Measurements from ENCODE around the gene TRUB2. TPM values are rescaled to one million over a fixed set of nuclear protein-coding genes. Genes with fewer than 3 reads are reported as not detected.

TRUB2 gene, protein sequence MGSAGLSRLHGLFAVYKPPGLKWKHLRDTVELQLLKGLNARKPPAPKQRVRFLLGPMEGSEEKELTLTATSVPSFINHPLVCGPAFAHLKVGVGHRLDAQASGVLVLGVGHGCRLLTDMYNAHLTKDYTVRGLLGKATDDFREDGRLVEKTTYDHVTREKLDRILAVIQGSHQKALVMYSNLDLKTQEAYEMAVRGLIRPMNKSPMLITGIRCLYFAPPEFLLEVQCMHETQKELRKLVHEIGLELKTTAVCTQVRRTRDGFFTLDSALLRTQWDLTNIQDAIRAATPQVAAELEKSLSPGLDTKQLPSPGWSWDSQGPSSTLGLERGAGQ
- 20.8 and 28.2 TPM in 2 replicates for total RNA-seq (2014; rRNA removed; shearing (Covaris generic); ENCODE audit: low replicate concordance)

DNA sequence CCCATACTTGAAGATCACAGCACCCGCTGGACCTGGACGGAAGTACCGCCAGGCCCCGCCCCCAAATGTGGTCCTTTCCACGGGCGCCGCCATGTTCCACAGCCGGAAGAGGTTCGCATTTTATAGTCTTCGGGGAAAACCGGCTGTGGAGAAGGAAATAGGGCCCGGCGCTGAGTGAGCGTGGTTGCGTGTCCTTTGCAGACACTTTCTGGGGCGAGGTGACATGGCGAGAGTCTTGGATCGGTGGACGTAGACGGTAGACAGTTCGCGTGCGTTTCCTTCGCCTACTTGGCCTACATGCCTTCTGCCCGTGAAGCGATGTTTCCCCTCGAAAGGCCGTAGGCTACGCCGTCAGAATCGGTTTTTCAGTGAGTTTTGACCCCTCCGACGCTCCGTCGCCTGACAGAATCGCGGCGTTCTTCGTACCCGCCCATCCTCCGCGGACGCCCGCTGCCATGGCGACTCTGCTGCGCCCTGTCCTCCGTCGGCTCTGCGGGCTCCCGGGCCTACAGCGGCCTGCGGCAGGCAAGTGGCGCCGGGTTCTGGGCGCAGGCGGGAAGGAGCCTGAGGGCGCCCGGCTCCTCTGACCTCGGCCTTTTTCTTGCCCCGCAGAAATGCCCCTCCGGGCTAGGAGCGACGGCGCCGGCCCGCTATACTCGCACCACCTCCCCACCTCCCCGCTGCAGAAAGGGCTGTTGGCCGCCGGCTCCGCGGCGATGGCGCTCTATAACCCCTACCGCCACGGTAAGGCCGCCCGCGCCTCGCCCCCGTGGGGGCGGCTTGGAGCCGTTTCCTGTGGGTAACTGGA lies at the start of gene TRUB2, which contains the start of gene COQ4:
Gene TRUB2, minus strand, starts transcription at position 44 of the 808 bp plus-strand sequence. Its CDS starts 39 bp downstream, at position 5.
Gene COQ4, plus strand, starts transcription at position 436 of the 808 bp plus-strand sequence. Its CDS starts 20 bp downstream, at position 456.
- H4K20me1 ChIP-seq (ENCODE audit: insufficient read depth, low read depth, low read length): no peaks in the 10 kb centered on the region
- no peaks in the 10 kb centered on the region for H3K27me3 ChIP-seq (ENCODE audit: low read length)
- no peaks in the 10 kb centered on the region for H3K9me2 ChIP-seq (replicated peaks; ENCODE audit: insufficient read depth, low read length)
- H3K9ac ChIP-seq (ENCODE audit: low read length): peak within 1 kb of the TSS; percentile 88
- H3K36me3 ChIP-seq (ENCODE audit: insufficient read depth, low read length): peaks cover 2% of the 10 kb centered on the region; the same call in 1 of the 2 replicates
- H3K79me2 ChIP-seq (ENCODE audit: low read length): peaks cover 43% of the 10 kb centered on the region
- peak within 1 kb of the TSS; percentile 92 for H3K4me2 ChIP-seq (ENCODE audit: low read depth, low read length, poor library complexity, severe bottlenecking)
- no peaks in the 10 kb centered on the region for H3K9me3 ChIP-seq (ENCODE audit: low read length)
- H3K4me3 ChIP-seq (ENCODE audit: low read length): peak within 1 kb of the TSS; percentile 85
- H3K4me1 ChIP-seq (ENCODE audit: low read length): peaks cover 21% of the 10 kb centered on the region
- peak within 1 kb of the TSS; percentile 85 for H3K27ac ChIP-seq (ENCODE audit: low read length)
- H2AFZ ChIP-seq (ENCODE audit: low read length): peak within 1 kb of the TSS; percentile 94
- DNase-seq: peak; percentile 98

DNA sequence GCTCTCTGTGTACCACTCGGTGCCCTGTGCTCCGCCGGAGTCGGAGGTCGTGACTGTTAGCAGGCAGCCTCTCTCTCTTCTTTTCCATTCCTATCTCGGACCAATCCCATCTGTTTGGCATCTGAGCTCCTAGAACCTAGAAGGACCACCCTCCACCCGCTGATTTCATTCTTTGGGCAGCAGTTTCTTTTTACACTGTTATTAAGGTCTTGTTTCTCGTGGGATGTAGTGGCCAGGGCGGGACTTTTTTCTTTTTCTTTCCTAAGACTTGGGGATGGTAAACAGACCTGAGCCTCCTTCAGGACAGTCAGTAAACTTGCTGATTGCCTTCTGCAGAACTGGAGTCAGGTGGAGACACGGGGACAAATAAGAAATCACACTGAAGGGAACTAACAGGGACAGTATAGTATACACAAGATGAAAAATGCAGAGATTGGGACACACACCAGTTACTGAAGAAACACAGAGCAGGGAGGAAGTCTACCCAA lies 49.4 kb upstream of the TRUB2 start:
- H3K27ac ChIP-seq (ENCODE audit: low read length): peak overlapping the region; percentile 29; the same call in 1 of the 2 replicates
- peaks cover 9% of the 10 kb centered on the region; the same call in 1 of the 2 replicates for H3K36me3 ChIP-seq (ENCODE audit: insufficient read depth, low read length)
- H3K27me3 ChIP-seq (ENCODE audit: low read length): no peaks in the 10 kb centered on the region
- peaks cover 3% of the 10 kb centered on the region; the same call in 1 of the 2 replicates for H4K20me1 ChIP-seq (ENCODE audit: insufficient read depth, low read depth, low read length)
- peak overlapping the region; percentile 75 for H3K4me3 ChIP-seq (ENCODE audit: low read length)
- peaks cover 14% of the 10 kb centered on the region for H3K4me1 ChIP-seq (ENCODE audit: low read length)
- H3K79me2 ChIP-seq (ENCODE audit: low read length): peaks cover 50% of the 10 kb centered on the region
- peak overlapping the region; percentile 87 for H3K4me2 ChIP-seq (ENCODE audit: low read depth, low read length, poor library complexity, severe bottlenecking)
- no peaks in the 10 kb centered on the region for H3K9me3 ChIP-seq (ENCODE audit: low read length)
- H3K9ac ChIP-seq (ENCODE audit: low read length): peak overlapping the region; percentile 78
- peak overlapping the region; percentile 66; the same call in 1 of the 2 replicates for H2AFZ ChIP-seq (ENCODE audit: low read length)
- H3K9me2 ChIP-seq (replicated peaks; ENCODE audit: insufficient read depth, low read length): no peaks in the 10 kb centered on the region
- no peak for DNase-seq

DNA sequence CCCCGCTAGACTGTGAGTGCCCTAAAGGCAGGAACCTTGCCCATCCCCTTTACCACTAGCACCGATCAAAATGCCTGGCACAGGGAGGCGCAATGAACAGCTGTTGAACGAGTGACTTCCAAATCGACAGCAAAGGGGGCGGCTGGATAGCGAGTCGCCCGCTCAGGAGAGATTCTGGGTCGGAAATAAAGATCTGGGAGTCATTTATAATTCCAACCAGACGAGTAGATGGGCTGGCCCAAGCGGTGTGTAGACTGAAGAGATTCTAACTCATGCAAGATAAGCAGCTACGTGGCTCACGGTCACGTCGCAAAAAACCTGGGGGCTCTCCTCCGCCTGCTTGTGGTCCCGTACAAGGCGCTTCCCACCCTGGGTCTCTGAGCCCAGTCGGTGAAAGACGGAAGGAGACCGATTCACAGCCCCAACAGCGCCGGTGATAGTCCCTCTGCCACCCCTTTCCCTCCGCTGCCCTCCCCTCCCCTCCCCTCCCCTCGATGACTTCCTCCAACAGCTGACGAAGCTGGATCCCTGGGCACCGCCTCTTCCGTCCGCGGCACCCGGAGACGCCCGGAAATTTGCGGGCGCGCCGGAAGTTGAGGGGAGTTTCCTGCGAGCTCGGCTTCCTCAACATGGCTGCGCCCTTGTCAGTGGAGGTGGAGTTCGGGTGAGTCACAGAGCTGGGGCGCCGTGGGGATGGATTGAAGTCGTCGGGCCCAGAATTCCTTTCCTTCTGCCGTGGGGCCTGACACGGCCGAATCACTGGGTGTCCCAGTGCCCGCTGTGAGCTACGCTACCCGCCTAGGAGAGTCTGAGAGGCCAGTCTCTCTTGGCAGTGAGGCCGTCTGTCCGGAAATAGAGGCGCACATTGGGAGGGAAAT lies 48.7 kb upstream of the TRUB2 start, which contains the start of gene URM1:
Gene URM1, plus strand, starts transcription at position 623 of the 878 bp plus-strand sequence. Its CDS starts 7 bp downstream, at position 630.
- peak; percentile 99 for DNase-seq
- Histone ChIP-seq H3K79me2 (ENCODE audit: low read length) (peaks cover 46% of the 10 kb centered on the region), H3K27ac (ENCODE audit: low read length) (peak within 1 kb of the TSS; percentile 29; the same call in 1 of the 2 replicates), H2AFZ (ENCODE audit: low read length) (peak within 1 kb of the TSS; percentile 66), H3K9ac (ENCODE audit: low read length) (peak within 1 kb of the TSS; percentile 78), H3K9me3 (ENCODE audit: low read length) (no peaks in the 10 kb centered on the region), H3K27me3 (ENCODE audit: low read length) (no peaks in the 10 kb centered on the region), H3K4me3 (ENCODE audit: low read length) (peak within 1 kb of the TSS; percentile 75), H3K4me1 (ENCODE audit: low read length) (peaks cover 14% of the 10 kb centered on the region), H3K9me2 (replicated peaks; ENCODE audit: insufficient read depth, low read length) (no peaks in the 10 kb centered on the region), H3K36me3 (ENCODE audit: insufficient read depth, low read length) (peaks cover 9% of the 10 kb centered on the region; the same call in 1 of the 2 replicates), H3K4me2 (ENCODE audit: low read depth, low read length, poor library complexity, severe bottlenecking) (peak within 1 kb of the TSS; percentile 87), H4K20me1 (ENCODE audit: insufficient read depth, low read depth, low read length) (peaks cover 3% of the 10 kb centered on the region; the same call in 1 of the 2 replicates)

DNA sequence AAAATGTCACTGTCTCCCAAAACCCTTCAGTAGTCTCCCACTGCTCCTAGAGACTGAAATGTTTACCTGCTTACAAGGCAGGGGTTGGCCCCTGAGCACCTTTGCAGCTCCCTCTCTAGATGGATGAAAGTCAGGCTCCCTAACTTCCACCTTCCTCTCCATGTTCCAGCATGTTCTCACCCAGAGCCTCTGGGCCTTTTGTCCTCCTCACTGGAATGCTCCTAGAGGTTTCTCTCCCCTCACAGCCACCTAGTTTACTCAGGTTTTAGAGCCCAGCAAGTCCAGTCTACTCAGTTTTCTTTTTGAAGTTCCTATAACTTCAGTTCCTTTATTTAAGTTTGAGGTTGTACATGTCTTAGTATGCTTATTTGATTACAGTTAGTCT lies 48.1 kb upstream of the TRUB2 start:
- H2AFZ ChIP-seq (ENCODE audit: low read length): peak overlapping the region; percentile 25
- H3K79me2 ChIP-seq (ENCODE audit: low read length): peaks cover 41% of the 10 kb centered on the region
- H3K4me2 ChIP-seq (ENCODE audit: low read depth, low read length, poor library complexity, severe bottlenecking): peak overlapping the region; percentile 87

DNA sequence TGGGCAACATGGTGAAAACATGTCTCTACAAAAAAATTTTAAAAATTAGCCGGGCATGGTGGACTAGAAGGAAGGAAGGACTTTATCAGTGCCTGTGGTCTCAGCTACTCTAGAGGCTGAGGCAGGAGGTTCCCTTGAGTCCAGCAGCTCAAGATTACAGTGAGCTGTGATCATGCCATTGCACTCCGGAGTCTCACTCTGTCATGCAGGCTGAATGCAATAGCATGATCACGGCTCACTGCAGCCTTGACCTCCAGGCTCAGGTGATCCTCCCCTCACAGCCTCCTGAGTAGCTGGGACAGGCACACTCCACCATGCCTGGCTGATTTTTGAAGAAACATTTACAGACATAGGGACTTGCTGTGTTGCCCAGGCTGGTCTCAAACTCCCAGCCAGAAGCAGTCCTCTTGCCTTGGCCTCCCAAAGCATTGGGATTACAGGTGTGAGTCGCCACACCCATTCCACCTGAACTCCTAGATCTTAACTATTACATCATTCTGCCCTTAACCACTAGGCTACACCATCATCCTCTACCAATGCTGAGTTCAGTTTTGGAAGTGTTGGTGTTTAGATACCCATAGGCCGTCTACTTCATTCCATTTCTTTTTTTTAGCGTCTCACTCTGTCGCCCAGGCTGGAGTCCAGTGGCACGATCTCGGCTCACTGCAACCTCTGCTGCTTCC lies 46.9 kb upstream of the TRUB2 start:
- Histone ChIP-seq H3K4me1 (ENCODE audit: low read length) (peaks cover 25% of the 10 kb centered on the region), H4K20me1 (ENCODE audit: insufficient read depth, low read depth, low read length) (no peaks in the 10 kb centered on the region), H3K27ac (ENCODE audit: low read length) (no peak overlapping the region), H3K36me3 (ENCODE audit: insufficient read depth, low read length) (peaks cover 9% of the 10 kb centered on the region; the same call in 1 of the 2 replicates), H3K9me2 (replicated peaks; ENCODE audit: insufficient read depth, low read length) (no peaks in the 10 kb centered on the region), H3K27me3 (ENCODE audit: low read length) (no peaks in the 10 kb centered on the region), H3K79me2 (ENCODE audit: low read length) (peaks cover 29% of the 10 kb centered on the region), H3K4me3 (ENCODE audit: low read length) (no peak overlapping the region), H3K9ac (ENCODE audit: low read length) (no peak overlapping the region), H3K9me3 (ENCODE audit: low read length) (no peaks in the 10 kb centered on the region), H2AFZ (ENCODE audit: low read length) (no peak overlapping the region), H3K4me2 (ENCODE audit: low read depth, low read length, poor library complexity, severe bottlenecking) (no peak overlapping the region)
- no peak for DNase-seq

More for the DNA sequence above, 48.1 kb upstream of the TRUB2 start:
- no peaks in the 10 kb centered on the region for H3K27me3 ChIP-seq (ENCODE audit: low read length)
- no peaks in the 10 kb centered on the region for H3K9me2 ChIP-seq (replicated peaks; ENCODE audit: insufficient read depth, low read length)
- no peaks in the 10 kb centered on the region for H3K9me3 ChIP-seq (ENCODE audit: low read length)
- peaks cover 16% of the 10 kb centered on the region for H3K4me1 ChIP-seq (ENCODE audit: low read length)
- H3K27ac ChIP-seq (ENCODE audit: low read length): 0 out of 2 replicates have a peak overlapping the region, but pooled peaks have one; percentile 1
- DNase-seq: no peak
- peaks cover 3% of the 10 kb centered on the region; the same call in 1 of the 2 replicates for H4K20me1 ChIP-seq (ENCODE audit: insufficient read depth, low read depth, low read length)
- H3K9ac ChIP-seq (ENCODE audit: low read length): peak overlapping the region; percentile 78
- H3K4me3 ChIP-seq (ENCODE audit: low read length): peak overlapping the region; percentile 75
- peaks cover 9% of the 10 kb centered on the region; the same call in 1 of the 2 replicates for H3K36me3 ChIP-seq (ENCODE audit: insufficient read depth, low read length)

DNA sequence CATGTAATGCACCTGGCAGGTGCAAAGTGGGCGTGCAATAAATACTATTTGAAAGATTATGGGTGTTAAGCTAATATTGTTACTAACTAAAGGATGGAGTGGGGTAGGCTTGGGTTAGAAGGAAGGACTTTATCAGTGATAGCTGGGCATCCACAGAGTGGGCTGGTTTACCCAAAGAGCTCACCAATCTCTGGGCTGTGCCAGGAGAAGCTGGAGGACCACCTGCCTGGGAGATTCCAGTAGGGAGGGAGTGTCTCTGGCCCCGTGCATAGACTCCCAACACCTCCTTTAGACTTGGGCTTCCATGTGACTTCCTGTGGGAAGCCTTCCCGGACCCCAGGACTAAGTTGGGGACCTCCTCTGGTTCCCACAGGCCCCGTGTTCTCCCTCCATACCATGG lies 43.3 kb upstream of the TRUB2 start:
- no peaks in the 10 kb centered on the region for H3K36me3 ChIP-seq (ENCODE audit: insufficient read depth, low read length)
- peak overlapping the region; percentile 51 for H3K9ac ChIP-seq (ENCODE audit: low read length)
- H3K4me2 ChIP-seq (ENCODE audit: low read depth, low read length, poor library complexity, severe bottlenecking): peak overlapping the region; percentile 52
- H3K4me1 ChIP-seq (ENCODE audit: low read length): peaks cover 24% of the 10 kb centered on the region
- H3K9me2 ChIP-seq (replicated peaks; ENCODE audit: insufficient read depth, low read length): no peaks in the 10 kb centered on the region
- peak overlapping the region; percentile 10; the same call in 1 of the 2 replicates for H3K4me3 ChIP-seq (ENCODE audit: low read length)
- no peaks in the 10 kb centered on the region for H4K20me1 ChIP-seq (ENCODE audit: insufficient read depth, low read depth, low read length)
- H3K9me3 ChIP-seq (ENCODE audit: low read length): no peaks in the 10 kb centered on the region
- no peak overlapping the region for H2AFZ ChIP-seq (ENCODE audit: low read length)
- DNase-seq: no peak
- no peaks in the 10 kb centered on the region for H3K79me2 ChIP-seq (ENCODE audit: low read length)
- H3K27ac ChIP-seq (ENCODE audit: low read length): no peak overlapping the region
- no peaks in the 10 kb centered on the region for H3K27me3 ChIP-seq (ENCODE audit: low read length)

DNA sequence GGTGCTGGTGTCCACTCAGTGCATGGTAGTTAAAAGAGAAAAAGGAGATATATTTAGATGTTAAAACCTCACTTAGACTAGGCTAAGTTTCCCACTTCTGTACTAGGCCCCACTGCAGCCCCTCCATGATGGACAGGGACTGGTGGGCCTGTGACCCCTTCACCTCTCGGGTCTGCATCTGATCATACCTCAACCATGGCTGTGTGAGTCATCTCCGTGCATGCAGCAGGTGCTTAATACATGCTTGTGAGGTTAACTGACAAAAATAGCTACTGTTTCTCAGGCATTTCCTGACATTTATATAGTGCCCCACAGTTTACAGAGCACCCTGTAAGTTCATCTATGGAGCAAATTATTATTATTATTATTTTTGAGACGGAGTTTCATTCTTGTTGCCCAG lies 40.5 kb upstream of the TRUB2 start:
- H3K79me2 ChIP-seq (ENCODE audit: low read length): no peaks in the 10 kb centered on the region
- H3K4me1 ChIP-seq (ENCODE audit: low read length): peaks cover 19% of the 10 kb centered on the region
- H3K9me2 ChIP-seq (replicated peaks; ENCODE audit: insufficient read depth, low read length): no peaks in the 10 kb centered on the region
- H2AFZ ChIP-seq (ENCODE audit: low read length): no peak overlapping the region
- no peaks in the 10 kb centered on the region for H4K20me1 ChIP-seq (ENCODE audit: insufficient read depth, low read depth, low read length)
- H3K4me2 ChIP-seq (ENCODE audit: low read depth, low read length, poor library complexity, severe bottlenecking): no peak overlapping the region
- H3K9ac ChIP-seq (ENCODE audit: low read length): no peak overlapping the region
- no peak overlapping the region for H3K4me3 ChIP-seq (ENCODE audit: low read length)
- no peak overlapping the region for H3K27ac ChIP-seq (ENCODE audit: low read length)
- DNase-seq: no peak
- no peaks in the 10 kb centered on the region for H3K36me3 ChIP-seq (ENCODE audit: insufficient read depth, low read length)
- no peaks in the 10 kb centered on the region for H3K9me3 ChIP-seq (ENCODE audit: low read length)
- H3K27me3 ChIP-seq (ENCODE audit: low read length): no peaks in the 10 kb centered on the region
